Esophagus muscularis mucosa (tissue), 4 donors: Measurements from ENCODE around the gene SPAG16. TPM values are rescaled to one million over a fixed set of nuclear protein-coding genes. Genes with fewer than 3 reads are reported as not detected.
"Not testable (repeated sequence)": the region's sequence is repeated elsewhere in the genome, so short reads cannot be mapped to it uniquely, and the experiment has no call there.

Experiments used
- DNase-seq: peaks from one replicate; pipeline ENCODE4 v3.0.0-alpha.2; 2017; ENCODE audit errors: extremely low spot score
- H3K27ac ChIP-seq, 4 donors: fragments of 200-600 bp; sonication (generic); replicated peaks in 1 of 4; 1 replicate in 3 of 4; 2 replicates in 1 of 4; pipeline ENCODE4 v1.5.1; 2016 to 2019; ENCODE audit warnings: mild to moderate bottlenecking in 1 of 4
- H3K27me3 ChIP-seq, 4 donors: fragments of 200-600 bp; sonication (generic); one replicate each; pipeline versions ENCODE4 v1.5.1 to v1.6.0; 2016 to 2019
- H3K36me3 ChIP-seq, 4 donors: fragments of 200-600 bp; sonication (generic); one replicate each; pipeline ENCODE4 v1.5.1; 2016 to 2019
- H3K4me1 ChIP-seq, 4 donors: fragments of 200-600 bp; sonication (generic); one replicate each; pipeline ENCODE4 v1.5.1; 2016 to 2019
- H3K4me3 ChIP-seq, 4 donors: fragments of 200-600 bp; sonication (generic); 1 replicate in 2 of 4; 2 replicates in 2 of 4; pipeline ENCODE4 v1.5.1; 2016 to 2019; ENCODE audit warnings: mild to moderate bottlenecking in 4 of 4, moderate library complexity in 1 of 4
- H3K9me3 ChIP-seq, 4 donors: fragments of 200-600 bp; sonication (generic); 1 replicate in 3 of 4; 2 replicates in 1 of 4; pipeline ENCODE4 v1.5.1; 2016 to 2019
- EP300 ChIP-seq: sonication (generic); formaldehyde crosslinking; IDR thresholded peaks from one replicate; pipeline ENCODE4 v1.6.1; 2017; ENCODE audit warnings: antibody characterized with exemption
- POLR2A ChIP-seq: fragments of 450-650 bp; IDR thresholded peaks from one replicate; pipeline ENCODE4 v1.6.1; 2017; ENCODE audit warnings: antibody characterized with exemption, moderate library complexity, mild to moderate bottlenecking, low read depth
- POLR2AphosphoS5 ChIP-seq, 2 donors: sonication (generic); formaldehyde crosslinking; IDR thresholded peaks; one replicate each; pipeline ENCODE4 v1.6.1; 2017; ENCODE audit warnings: antibody characterized with exemption in 2 of 2
- WGBS: methylation state at CpG from one replicate; pipeline ENCODE4 v1.1.5; 2018; 5-methylcytosine and 5-hydroxymethylcytosine counted together
- intact Hi-C: fragments of 100-400 bp; cut with DNase I; formaldehyde crosslinking; loops from one replicate; pipeline ENCODE4 v1.15.1; 2023
- total RNA-seq, 4 donors: library from RNA; depleted of rRNA; stranded (reverse); fragments of >200 nt; gene quantifications; one replicate each; pipeline versions ENCODE4 v1.1.0 to v1.2.1, GENCODE V29; 2016
- TF ChIP-seq, protein P1 (sequence below), 3 experiments: fragments of 200-600 bp in 2 of 3; fragments of 450-650 bp in 1 of 3; sonication (generic) in 2 of 3; IDR thresholded peaks; one replicate each; pipeline ENCODE4 v1.5.1; 2017 to 2019; ENCODE audit warnings: antibody characterized with exemption in 3 of 3, mild to moderate bottlenecking in 2 of 3, moderate library complexity in 1 of 3

The SPAG16 gene
- total RNA-seq, 4 donors from 2014 or later, result 26.8 to 36.1 (median 31.0) TPM

DNA sequence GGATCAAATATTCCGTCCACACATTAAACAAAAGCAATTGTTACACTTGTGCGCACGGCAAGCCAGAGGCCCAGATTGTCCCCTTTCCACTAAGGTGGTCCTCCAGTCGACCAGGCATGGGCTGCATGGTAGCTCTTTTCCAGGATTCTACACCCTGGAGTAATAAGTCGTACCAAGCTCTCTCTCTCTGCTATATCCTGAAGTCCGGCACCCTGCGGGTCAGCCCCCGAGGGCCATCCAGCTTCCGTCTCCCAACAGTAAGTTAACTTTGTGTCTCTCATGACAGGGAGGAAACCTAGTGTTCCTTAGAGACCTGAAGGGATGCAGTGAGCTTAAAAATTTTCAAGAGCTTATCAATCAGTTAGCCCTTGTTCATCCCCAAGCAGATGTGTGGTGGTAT, 126.4 kb downstream of the SPAG16 start:
- H3K27me3 ChIP-seq, H3K36me3 ChIP-seq, H3K27ac ChIP-seq, H3K4me3 ChIP-seq, intact Hi-C loops, H3K9me3 ChIP-seq, H3K4me1 ChIP-seq: not testable (repeated sequence)
- 92% methylated on average over 9 of the region's 9 CpGs for WGBS
- DNase-seq, result peak; percentile 62

- TF ChIP-seq EP300, result no peak
- no peak for TF ChIP-seq POLR2A
- no peak for TF ChIP-seq POLR2AphosphoS5 (IDR thresholded peaks at IDR 0.05)
- TF ChIP-seq, protein P1, sequence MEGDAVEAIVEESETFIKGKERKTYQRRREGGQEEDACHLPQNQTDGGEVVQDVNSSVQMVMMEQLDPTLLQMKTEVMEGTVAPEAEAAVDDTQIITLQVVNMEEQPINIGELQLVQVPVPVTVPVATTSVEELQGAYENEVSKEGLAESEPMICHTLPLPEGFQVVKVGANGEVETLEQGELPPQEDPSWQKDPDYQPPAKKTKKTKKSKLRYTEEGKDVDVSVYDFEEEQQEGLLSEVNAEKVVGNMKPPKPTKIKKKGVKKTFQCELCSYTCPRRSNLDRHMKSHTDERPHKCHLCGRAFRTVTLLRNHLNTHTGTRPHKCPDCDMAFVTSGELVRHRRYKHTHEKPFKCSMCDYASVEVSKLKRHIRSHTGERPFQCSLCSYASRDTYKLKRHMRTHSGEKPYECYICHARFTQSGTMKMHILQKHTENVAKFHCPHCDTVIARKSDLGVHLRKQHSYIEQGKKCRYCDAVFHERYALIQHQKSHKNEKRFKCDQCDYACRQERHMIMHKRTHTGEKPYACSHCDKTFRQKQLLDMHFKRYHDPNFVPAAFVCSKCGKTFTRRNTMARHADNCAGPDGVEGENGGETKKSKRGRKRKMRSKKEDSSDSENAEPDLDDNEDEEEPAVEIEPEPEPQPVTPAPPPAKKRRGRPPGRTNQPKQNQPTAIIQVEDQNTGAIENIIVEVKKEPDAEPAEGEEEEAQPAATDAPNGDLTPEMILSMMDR (IDR thresholded peaks at IDR 0.05), result no peak
- Histone ChIP-seq H3K9me3 (no peaks in the 10 kb centered on the region), H3K36me3 (no peaks in the 10 kb centered on the region), H3K4me3 (no peak overlapping the region), H3K4me1 (no peaks in the 10 kb centered on the region), H3K27ac (no peak overlapping the region), H3K27me3 (no peaks in the 10 kb centered on the region)
- 90% methylated on average over 10 of the region's 10 CpGs for WGBS
- no peak for DNase-seq
- intact Hi-C loops, result no loop called here
Measured at GRCh38 chr2:213411582-213412289, 127.5 kb downstream of the SPAG16 start.

GRCh38 chr2:213415093-213415492, 130.8 kb downstream of the SPAG16 start:
- Histone ChIP-seq H3K27ac (no peak overlapping the region), H3K36me3 (no peaks in the 10 kb centered on the region), H3K4me1 (no peaks in the 10 kb centered on the region), H3K9me3 (no peaks in the 10 kb centered on the region), H3K27me3 (no peaks in the 10 kb centered on the region), H3K4me3 (no peak overlapping the region)
- no peak for DNase-seq
- intact Hi-C loops, result no loop called here
- 89% methylated on average over 1 of the region's 1 CpG for WGBS
- TF ChIP-seq EP300 (no peak), POLR2A (no peak), POLR2AphosphoS5 (IDR thresholded peaks at IDR 0.05) (no peak)
- TF ChIP-seq, protein P1 (IDR thresholded peaks at IDR 0.05), result no peak

DNA sequence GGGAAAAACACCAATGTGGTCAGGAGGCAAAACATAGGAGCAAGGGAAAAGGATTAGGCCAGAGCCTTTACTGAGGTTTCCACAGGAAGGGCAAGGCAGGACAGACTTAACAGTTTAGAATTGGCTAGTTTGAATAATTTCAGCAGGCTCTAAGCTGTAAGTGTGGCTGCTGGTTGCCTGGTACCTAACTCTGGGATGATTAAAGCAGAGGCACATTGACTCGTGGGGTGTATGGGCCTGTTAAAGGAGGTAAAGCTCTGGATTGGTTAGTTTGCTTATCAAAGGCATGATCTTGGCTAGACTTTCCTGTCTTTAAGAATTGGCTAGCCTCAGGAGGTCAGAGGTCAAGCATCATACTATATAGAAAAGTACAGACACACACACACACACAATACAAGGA, 132.6 kb downstream of the SPAG16 start:
- Histone ChIP-seq H3K4me3 (no peak overlapping the region), H3K9me3 (no peaks in the 10 kb centered on the region), H3K36me3 (no peaks in the 10 kb centered on the region), H3K27ac (no peak overlapping the region), H3K4me1 (no peaks in the 10 kb centered on the region), H3K27me3 (no peaks in the 10 kb centered on the region)
- 75% methylated on average over 1 of the region's 1 CpG for WGBS
- peak; percentile 57 for DNase-seq
- TF ChIP-seq EP300 (no peak), POLR2AphosphoS5 (IDR thresholded peaks at IDR 0.05) (no peak), POLR2A (no peak)
- TF ChIP-seq, protein P1 (IDR thresholded peaks at IDR 0.05), result no peak
- intact Hi-C loops, result no loop called here

GRCh38 chr2:213419980-213420379, 135.7 kb downstream of the SPAG16 start:
- Histone ChIP-seq H3K27ac (no peak overlapping the region), H3K9me3 (no peaks in the 10 kb centered on the region), H3K27me3 (no peaks in the 10 kb centered on the region), H3K4me3 (no peak overlapping the region), H3K4me1 (no peaks in the 10 kb centered on the region), H3K36me3 (no peaks in the 10 kb centered on the region)
- TF ChIP-seq POLR2A, result no peak
- TF ChIP-seq, protein P1 (IDR thresholded peaks at IDR 0.05), result no peak
- TF ChIP-seq POLR2AphosphoS5 (IDR thresholded peaks at IDR 0.05), result no peak
- no peak for TF ChIP-seq EP300
- intact Hi-C loops, result no loop called here
- 53% methylated on average over 1 of the region's 1 CpG for WGBS
- DNase-seq, result no peak
